ENCODE measurements around the gene ARSD.

GRCh38 chrX:2921750-2922149 is 7.4 kb downstream of the ARSD start:
- TF ChIP-seq GATA2 (IDR thresholded peaks at IDR 0.05; ENCODE audit: low read depth, low read length) (no peak), GATA3 (IDR thresholded peaks at IDR 0.05; ENCODE audit: low read depth, low read length) (no peak)

All from SH-SY5Y (cell line).